Measurements from ENCODE around the gene PPIL1.

GRCh38 chr6:36805917-36806316 is 68.7 kb downstream of the PPIL1 start:
- TF ChIP-seq CTCF (conservative IDR thresholded peaks at IDR 0.05; ENCODE audit: low read depth, low read length): no peak
- no peak for TF ChIP-seq EZH2 (IDR thresholded peaks at IDR 0.05; ENCODE audit: borderline replicate concordance, low read depth, low read length, poor library complexity, severe bottlenecking)
